ENCODE results near the gene CENPL. TPM values are rescaled to one million over a fixed set of nuclear protein-coding genes. Genes with fewer than 3 reads are reported as not detected.

CENPL gene
- total and polyA plus RNA-seq, 10 of the 15 experiments (the other 5 are each of a cell fraction or from before 2014, with no cell fraction given) = 14.9 to 32.1 (median 24.5) TPM

DNA sequence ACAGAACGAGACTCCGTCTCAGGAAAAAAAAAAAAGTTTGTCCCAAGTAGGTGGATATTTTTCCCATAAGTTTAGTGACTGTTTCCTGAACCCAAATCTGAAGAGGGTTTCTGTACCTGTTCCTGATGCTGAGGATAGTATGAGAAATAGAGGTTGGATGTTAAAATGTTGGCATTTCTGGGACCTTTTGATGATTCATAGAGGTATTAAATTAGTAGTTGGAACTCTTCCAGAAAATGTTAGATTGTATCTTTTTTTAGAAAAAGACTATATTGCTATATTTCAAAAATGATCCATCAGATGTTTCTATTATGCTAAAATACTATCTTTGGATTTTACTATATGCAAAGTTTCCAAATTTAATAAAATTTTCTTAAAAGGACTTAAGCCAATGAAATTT, 2.9 kb upstream of the CENPL start (continued):
- no peak for TF ChIP-seq CTCF (IDR thresholded peaks at IDR 0.05 in 2 of 3, conservative IDR thresholded peaks at IDR 0.05 in 1 of 3; ENCODE audit: control insufficient read depth in 2 of 3, extremely low read depth in 1 of 3, insufficient read depth in 1 of 3, low read depth in 3 of 3, low read length in 3 of 3)
- TF ChIP-seq ATF7 (IDR thresholded peaks at IDR 0.05; ENCODE audit: low read depth) = no peak
- no peak for TF ChIP-seq IKZF1 (conservative IDR thresholded peaks at IDR 0.05)
- TF ChIP-seq, protein P1, sequence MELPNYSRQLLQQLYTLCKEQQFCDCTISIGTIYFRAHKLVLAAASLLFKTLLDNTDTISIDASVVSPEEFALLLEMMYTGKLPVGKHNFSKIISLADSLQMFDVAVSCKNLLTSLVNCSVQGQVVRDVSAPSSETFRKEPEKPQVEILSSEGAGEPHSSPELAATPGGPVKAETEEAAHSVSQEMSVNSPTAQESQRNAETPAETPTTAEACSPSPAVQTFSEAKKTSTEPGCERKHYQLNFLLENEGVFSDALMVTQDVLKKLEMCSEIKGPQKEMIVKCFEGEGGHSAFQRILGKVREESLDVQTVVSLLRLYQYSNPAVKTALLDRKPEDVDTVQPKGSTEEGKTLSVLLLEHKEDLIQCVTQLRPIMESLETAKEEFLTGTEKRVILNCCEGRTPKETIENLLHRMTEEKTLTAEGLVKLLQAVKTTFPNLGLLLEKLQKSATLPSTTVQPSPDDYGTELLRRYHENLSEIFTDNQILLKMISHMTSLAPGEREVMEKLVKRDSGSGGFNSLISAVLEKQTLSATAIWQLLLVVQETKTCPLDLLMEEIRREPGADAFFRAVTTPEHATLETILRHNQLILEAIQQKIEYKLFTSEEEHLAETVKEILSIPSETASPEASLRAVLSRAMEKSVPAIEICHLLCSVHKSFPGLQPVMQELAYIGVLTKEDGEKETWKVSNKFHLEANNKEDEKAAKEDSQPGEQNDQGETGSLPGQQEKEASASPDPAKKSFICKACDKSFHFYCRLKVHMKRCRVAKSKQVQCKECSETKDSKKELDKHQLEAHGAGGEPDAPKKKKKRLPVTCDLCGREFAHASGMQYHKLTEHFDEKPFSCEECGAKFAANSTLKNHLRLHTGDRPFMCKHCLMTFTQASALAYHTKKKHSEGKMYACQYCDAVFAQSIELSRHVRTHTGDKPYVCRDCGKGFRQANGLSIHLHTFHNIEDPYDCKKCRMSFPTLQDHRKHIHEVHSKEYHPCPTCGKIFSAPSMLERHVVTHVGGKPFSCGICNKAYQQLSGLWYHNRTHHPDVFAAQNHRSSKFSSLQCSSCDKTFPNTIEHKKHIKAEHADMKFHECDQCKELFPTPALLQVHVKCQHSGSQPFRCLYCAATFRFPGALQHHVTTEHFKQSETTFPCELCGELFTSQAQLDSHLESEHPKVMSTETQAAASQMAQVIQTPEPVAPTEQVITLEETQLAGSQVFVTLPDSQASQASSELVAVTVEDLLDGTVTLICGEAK (IDR thresholded peaks at IDR 0.05; ENCODE audit: borderline replicate concordance) = no peak
- no peak for TF ChIP-seq CREM (IDR thresholded peaks at IDR 0.05; ENCODE audit: low read depth)
- no peak for TF ChIP-seq CBFB (IDR thresholded peaks at IDR 0.05; ENCODE audit: low read depth)

Measured in GM12878 (cell line).